WTC11 (cell line): Measurements from ENCODE around the gene TNFAIP3. TPM values are rescaled to one million over a fixed set of nuclear protein-coding genes. Genes with fewer than 3 reads are reported as not detected.

Experiments
- ATAC-seq: fragments of 200-7000 bp; cut with Tn5 transposase; 2 replicates; pipeline ENCODE4 v1.10.0; 2021; ENCODE audit warnings: mild to moderate bottlenecking, moderate library complexity
- CTCF ChIA-PET: fragments of 300-600 bp; sonication (Branson Sonifier 250); formaldehyde crosslinking; loops from one replicate; lab custom pipeline; 2021; ENCODE audit warnings: antibody characterized with exemption; lab: Charles Lee
- POLR2A ChIA-PET: fragments of 350-600 bp; sonication (Branson Sonifier 250); formaldehyde crosslinking; loops from one replicate; lab custom pipeline; 2021; ENCODE audit warnings: antibody characterized with exemption; lab: Charles Lee
- DNase-seq: peaks from one replicate; pipeline ENCODE4 v3.0.0; 2021; ENCODE audit warnings: low spot score
- H3K27ac Mint-ChIP-seq: 2 replicates; pipeline ENCODE4 v1.8.0; 2021; ENCODE audit warnings: mixed read lengths
- H3K27me3 Mint-ChIP-seq: 2 replicates; pipeline ENCODE4 v1.8.0; 2021; ENCODE audit warnings: low read depth, mild to moderate bottlenecking, moderate library complexity, mixed read lengths
- H3K36me3 Mint-ChIP-seq: 2 replicates; pipeline ENCODE4 v1.8.0; 2021; ENCODE audit warnings: mixed read lengths
- H3K4me1 Mint-ChIP-seq: 2 replicates; pipeline ENCODE4 v1.8.0; 2022; ENCODE audit warnings: mixed read lengths
- H3K4me3 Mint-ChIP-seq: 2 replicates; pipeline ENCODE4 v1.8.0; 2021; ENCODE audit warnings: mild to moderate bottlenecking, moderate library complexity, mixed read lengths
- H3K9me3 Mint-ChIP-seq: 2 replicates; pipeline ENCODE4 v1.8.0; 2021; ENCODE audit warnings: mixed read lengths
- ATF3 ChIP-seq: sonication (generic); formaldehyde crosslinking; conservative IDR thresholded peaks from 2 replicates; pipeline ENCODE4 v1.8.1; 2022; ENCODE audit warnings: mild to moderate bottlenecking, missing genetic modification reagents
- ELF4 ChIP-seq: sonication (generic); formaldehyde crosslinking; IDR thresholded peaks from 2 replicates; pipeline ENCODE4 v1.8.1; 2022; ENCODE audit warnings: low read depth, mild to moderate bottlenecking, moderate library complexity, missing genetic modification reagents
- FOXK1 ChIP-seq: sonication (generic); formaldehyde crosslinking; IDR thresholded peaks from 2 replicates; pipeline ENCODE4 v1.8.0; 2022; ENCODE audit warnings: mild to moderate bottlenecking, moderate library complexity, missing genetic modification reagents
- FOXP4 ChIP-seq: sonication (generic); formaldehyde crosslinking; IDR thresholded peaks from 2 replicates; pipeline ENCODE4 v1.8.0; 2022; ENCODE audit warnings: mild to moderate bottlenecking, missing genetic modification reagents
- GABPB1 ChIP-seq: sonication (generic); formaldehyde crosslinking; IDR thresholded peaks from 2 replicates; pipeline ENCODE4 v1.8.1; 2023; ENCODE audit warnings: mild to moderate bottlenecking, missing genetic modification reagents
- HMGA2 ChIP-seq: fragments of 250-450 bp; sonication (Bioruptor Pico); IDR thresholded peaks from 2 replicates; pipeline ENCODE4 v1.4.0; 2021; ENCODE audit warnings: mild to moderate bottlenecking, moderate library complexity
- HMGXB4 ChIP-seq: sonication (generic); formaldehyde crosslinking; IDR thresholded peaks from 2 replicates; pipeline ENCODE4 v1.8.1; 2023; ENCODE audit warnings: mild to moderate bottlenecking, moderate library complexity, missing genetic modification reagents
- NFATC4 ChIP-seq: fragments of 250-450 bp; sonication (Bioruptor Pico); IDR thresholded peaks from 2 replicates; pipeline ENCODE4 v1.9.0; 2021; ENCODE audit warnings: mild to moderate bottlenecking
- NR2C2 ChIP-seq: sonication (generic); formaldehyde crosslinking; IDR thresholded peaks from 2 replicates; pipeline ENCODE4 v1.8.0; 2022; ENCODE audit warnings: mild to moderate bottlenecking, missing genetic modification reagents
- PRDM15 ChIP-seq: sonication (generic); formaldehyde crosslinking; IDR thresholded peaks from 2 replicates; pipeline ENCODE4 v1.8.0; 2022; ENCODE audit warnings: missing genetic modification reagents
- PRRX2 ChIP-seq: fragments of 250-450 bp; sonication (Bioruptor Pico); IDR thresholded peaks from 2 replicates; pipeline ENCODE4 v1.8.0; 2021; ENCODE audit warnings: mild to moderate bottlenecking
- RORB ChIP-seq: fragments of 250-450 bp; sonication (Bioruptor Pico); IDR thresholded peaks from 2 replicates; pipeline ENCODE4 v1.9.0; 2021; ENCODE audit warnings: mild to moderate bottlenecking
- SOX15 ChIP-seq: fragments of 250-450 bp; sonication (Bioruptor Pico); IDR thresholded peaks from 2 replicates; pipeline ENCODE4 v1.9.0; 2021; ENCODE audit warnings: mild to moderate bottlenecking
- TEAD1 ChIP-seq: sonication (generic); formaldehyde crosslinking; IDR thresholded peaks from 2 replicates; pipeline ENCODE4 v1.8.0; 2022; ENCODE audit warnings: mild to moderate bottlenecking, missing genetic modification reagents
- ZMAT4 ChIP-seq: fragments of 250-450 bp; sonication (Bioruptor Pico); IDR thresholded peaks from 2 replicates; pipeline ENCODE4 v1.9.0; 2021; ENCODE audit warnings: mild to moderate bottlenecking
- ZNF121 ChIP-seq: sonication (generic); formaldehyde crosslinking; IDR thresholded peaks from 2 replicates; pipeline ENCODE4 v1.8.0; 2023; ENCODE audit warnings: missing genetic modification reagents
- total RNA-seq: library from RNA; stranded (reverse); gene quantifications from 3 replicates; pipeline ENCODE4 v1.2.3, GENCODE V29; 2021
- TF ChIP-seq, protein P1 (sequence below): sonication (generic); formaldehyde crosslinking; IDR thresholded peaks from 2 replicates; pipeline ENCODE4 v1.8.0; 2023; ENCODE audit warnings: missing genetic modification reagents, mild to moderate bottlenecking, borderline replicate concordance
- TF ChIP-seq, protein P2 (sequence below): sonication (generic); formaldehyde crosslinking; IDR thresholded peaks from 2 replicates; pipeline ENCODE4 v1.8.1; 2022; ENCODE audit warnings: low read depth, mild to moderate bottlenecking, moderate library complexity, missing genetic modification reagents, borderline replicate concordance
- TF ChIP-seq, protein P3 (sequence below): sonication (generic); formaldehyde crosslinking; IDR thresholded peaks from 2 replicates; pipeline ENCODE4 v1.8.1; 2022; ENCODE audit warnings: mild to moderate bottlenecking, moderate library complexity, missing genetic modification reagents

The TNFAIP3 gene
- total RNA-seq, 1 experiment from 2014 or later: 4.2 TPM

DNA sequence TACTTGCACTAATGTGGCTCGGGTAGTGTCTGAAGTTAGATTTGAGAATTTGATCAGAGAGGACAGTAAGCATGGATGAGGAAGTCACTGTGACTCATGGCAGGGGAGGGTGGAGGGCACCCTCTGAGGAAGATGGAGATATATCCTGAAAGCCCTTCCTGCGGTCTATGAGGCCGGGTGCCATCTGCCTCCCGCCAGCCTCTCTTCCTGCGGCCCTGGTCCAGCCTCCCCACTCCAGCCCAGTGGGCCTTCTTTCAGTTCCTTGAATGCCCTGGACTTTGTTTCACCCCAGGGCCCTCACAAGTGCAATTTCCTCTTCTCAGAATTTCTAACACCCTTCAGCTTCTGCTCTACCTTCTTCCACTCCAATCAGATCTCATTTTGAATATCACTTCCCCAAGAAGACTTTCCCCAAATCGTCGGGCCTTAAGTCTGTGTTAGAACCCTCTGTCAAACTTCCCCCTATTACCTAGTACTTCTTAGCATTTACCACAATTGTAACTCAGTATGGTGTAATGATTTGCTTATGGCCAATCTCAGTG lies 20.2 kb upstream of the TNFAIP3 start (continued):
- TF ChIP-seq, protein P1, sequence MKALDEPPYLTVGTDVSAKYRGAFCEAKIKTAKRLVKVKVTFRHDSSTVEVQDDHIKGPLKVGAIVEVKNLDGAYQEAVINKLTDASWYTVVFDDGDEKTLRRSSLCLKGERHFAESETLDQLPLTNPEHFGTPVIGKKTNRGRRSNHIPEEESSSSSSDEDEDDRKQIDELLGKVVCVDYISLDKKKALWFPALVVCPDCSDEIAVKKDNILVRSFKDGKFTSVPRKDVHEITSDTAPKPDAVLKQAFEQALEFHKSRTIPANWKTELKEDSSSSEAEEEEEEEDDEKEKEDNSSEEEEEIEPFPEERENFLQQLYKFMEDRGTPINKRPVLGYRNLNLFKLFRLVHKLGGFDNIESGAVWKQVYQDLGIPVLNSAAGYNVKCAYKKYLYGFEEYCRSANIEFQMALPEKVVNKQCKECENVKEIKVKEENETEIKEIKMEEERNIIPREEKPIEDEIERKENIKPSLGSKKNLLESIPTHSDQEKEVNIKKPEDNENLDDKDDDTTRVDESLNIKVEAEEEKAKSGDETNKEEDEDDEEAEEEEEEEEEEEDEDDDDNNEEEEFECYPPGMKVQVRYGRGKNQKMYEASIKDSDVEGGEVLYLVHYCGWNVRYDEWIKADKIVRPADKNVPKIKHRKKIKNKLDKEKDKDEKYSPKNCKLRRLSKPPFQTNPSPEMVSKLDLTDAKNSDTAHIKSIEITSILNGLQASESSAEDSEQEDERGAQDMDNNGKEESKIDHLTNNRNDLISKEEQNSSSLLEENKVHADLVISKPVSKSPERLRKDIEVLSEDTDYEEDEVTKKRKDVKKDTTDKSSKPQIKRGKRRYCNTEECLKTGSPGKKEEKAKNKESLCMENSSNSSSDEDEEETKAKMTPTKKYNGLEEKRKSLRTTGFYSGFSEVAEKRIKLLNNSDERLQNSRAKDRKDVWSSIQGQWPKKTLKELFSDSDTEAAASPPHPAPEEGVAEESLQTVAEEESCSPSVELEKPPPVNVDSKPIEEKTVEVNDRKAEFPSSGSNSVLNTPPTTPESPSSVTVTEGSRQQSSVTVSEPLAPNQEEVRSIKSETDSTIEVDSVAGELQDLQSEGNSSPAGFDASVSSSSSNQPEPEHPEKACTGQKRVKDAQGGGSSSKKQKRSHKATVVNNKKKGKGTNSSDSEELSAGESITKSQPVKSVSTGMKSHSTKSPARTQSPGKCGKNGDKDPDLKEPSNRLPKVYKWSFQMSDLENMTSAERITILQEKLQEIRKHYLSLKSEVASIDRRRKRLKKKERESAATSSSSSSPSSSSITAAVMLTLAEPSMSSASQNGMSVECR (CRISPR knock-in tag): no peak
- no peak for TF ChIP-seq HMGA2

GRCh38 chr6:137847748-137848147 lies 19.3 kb upstream of the TNFAIP3 start:
- no peaks in the 10 kb centered on the region for H3K36me3 Mint-ChIP-seq
- DNase-seq (no peak), ATAC-seq (no peak)
- H3K4me1 Mint-ChIP-seq: no peaks in the 10 kb centered on the region
- ChIA-PET POLR2A (no interaction called here), CTCF (no interaction called here)
- peaks cover 9% of the 10 kb centered on the region for H3K9me3 Mint-ChIP-seq
- no peaks in the 10 kb centered on the region; the same call in 1 of the 2 replicates for H3K27me3 Mint-ChIP-seq
- H3K4me3 Mint-ChIP-seq: no peak overlapping the region
- TF ChIP-seq TEAD1 (CRISPR knock-in tag): no peak
- TF ChIP-seq ATF3 (CRISPR knock-in tag): no peak
- TF ChIP-seq, protein P2, sequence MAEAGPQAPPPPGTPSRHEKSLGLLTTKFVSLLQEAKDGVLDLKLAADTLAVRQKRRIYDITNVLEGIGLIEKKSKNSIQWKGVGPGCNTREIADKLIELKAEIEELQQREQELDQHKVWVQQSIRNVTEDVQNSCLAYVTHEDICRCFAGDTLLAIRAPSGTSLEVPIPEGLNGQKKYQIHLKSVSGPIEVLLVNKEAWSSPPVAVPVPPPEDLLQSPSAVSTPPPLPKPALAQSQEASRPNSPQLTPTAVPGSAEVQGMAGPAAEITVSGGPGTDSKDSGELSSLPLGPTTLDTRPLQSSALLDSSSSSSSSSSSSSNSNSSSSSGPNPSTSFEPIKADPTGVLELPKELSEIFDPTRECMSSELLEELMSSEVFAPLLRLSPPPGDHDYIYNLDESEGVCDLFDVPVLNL (CRISPR knock-in tag): no peak
- TF ChIP-seq PRDM15 (CRISPR knock-in tag): no peak
- no peak for TF ChIP-seq NR2C2
- TF ChIP-seq ZNF121 (CRISPR knock-in tag): no peak
- TF ChIP-seq RORB: no peak
- no peak for TF ChIP-seq ZMAT4
- TF ChIP-seq HMGXB4 (CRISPR knock-in tag): no peak
- TF ChIP-seq, protein P3, sequence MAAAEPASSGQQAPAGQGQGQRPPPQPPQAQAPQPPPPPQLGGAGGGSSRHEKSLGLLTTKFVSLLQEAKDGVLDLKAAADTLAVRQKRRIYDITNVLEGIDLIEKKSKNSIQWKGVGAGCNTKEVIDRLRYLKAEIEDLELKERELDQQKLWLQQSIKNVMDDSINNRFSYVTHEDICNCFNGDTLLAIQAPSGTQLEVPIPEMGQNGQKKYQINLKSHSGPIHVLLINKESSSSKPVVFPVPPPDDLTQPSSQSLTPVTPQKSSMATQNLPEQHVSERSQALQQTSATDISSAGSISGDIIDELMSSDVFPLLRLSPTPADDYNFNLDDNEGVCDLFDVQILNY (CRISPR knock-in tag): no peak
- TF ChIP-seq FOXK1 (CRISPR knock-in tag): no peak
- TF ChIP-seq ELF4 (CRISPR knock-in tag): no peak
- TF ChIP-seq PRRX2 (CRISPR knock-in tag): no peak
- no peak for TF ChIP-seq FOXP4 (CRISPR knock-in tag)
- TF ChIP-seq SOX15 (CRISPR knock-in tag): no peak
- TF ChIP-seq NFATC4: no peak
- no peak for TF ChIP-seq GABPB1 (CRISPR knock-in tag)
- TF ChIP-seq, all 79 proteins: peak for 0
- no peak overlapping the region for H3K27ac Mint-ChIP-seq
